Endothelial cell (in vitro differentiated cells): ENCODE data around the gene ADAMTS2. TPM values are rescaled to one million over a fixed set of nuclear protein-coding genes. Genes with fewer than 3 reads are reported as not detected.

Source experiments
- DNase-seq: peaks from one replicate; pipeline ENCODE4 v3.0.0; 2021; ENCODE audit warnings: low spot score
- H3K27ac Mint-ChIP-seq: one replicate; pipeline ENCODE4 v1.8.0; 2021; ENCODE audit warnings: mixed read lengths, inconsistent platforms; ENCODE audit not compliant: unreplicated experiment
- H3K27me3 Mint-ChIP-seq: one replicate; pipeline ENCODE4 v1.8.0; 2021; ENCODE audit warnings: mild to moderate bottlenecking, moderate library complexity, mixed read lengths, inconsistent platforms; ENCODE audit not compliant: unreplicated experiment
- H3K36me3 Mint-ChIP-seq: one replicate; pipeline ENCODE4 v1.8.0; 2021; ENCODE audit warnings: mild to moderate bottlenecking, low read depth, mixed read lengths, inconsistent platforms; ENCODE audit not compliant: unreplicated experiment
- H3K4me1 Mint-ChIP-seq: one replicate; pipeline ENCODE4 v1.8.0; 2021; ENCODE audit warnings: mild to moderate bottlenecking, mixed read lengths, inconsistent platforms; ENCODE audit not compliant: unreplicated experiment
- H3K4me3 Mint-ChIP-seq: one replicate; pipeline ENCODE4 v1.8.0; 2021; ENCODE audit warnings: mild to moderate bottlenecking, mixed read lengths, inconsistent platforms; ENCODE audit not compliant: unreplicated experiment
- H3K9me3 Mint-ChIP-seq: one replicate; pipeline ENCODE4 v1.8.0; 2021; ENCODE audit warnings: mixed read lengths, inconsistent platforms; ENCODE audit not compliant: unreplicated experiment
- CTCF ChIP-seq: fragments of 200-600 bp; sonication (generic); IDR thresholded peaks from one replicate; pipeline ENCODE4 v1.5.0; 2021; ENCODE audit warnings: antibody characterized with exemption; ENCODE audit not compliant: unreplicated experiment
- total RNA-seq: library from RNA; stranded (reverse); fragmentation: NEBNext Ultra II Directional; extraction: Animal tissue kit (Norgen Biotek cat#: 25700); gene quantifications from one replicate; pipeline ENCODE4 v1.2.1, GENCODE V29; 2021; ENCODE audit not compliant: unreplicated experiment

Gene ADAMTS2
- total RNA-seq, 1 donor from 2014 or later = 1.5 TPM

GRCh38 chr5:179171251-179171815, 173.9 kb downstream of the ADAMTS2 start:
- H3K4me1 Mint-ChIP-seq = no peaks in the 10 kb centered on the region
- H3K27me3 Mint-ChIP-seq = peaks cover 6% of the 10 kb centered on the region
- no peaks in the 10 kb centered on the region for H3K36me3 Mint-ChIP-seq
- H3K27ac Mint-ChIP-seq = no peak overlapping the region
- no peak for DNase-seq
- TF ChIP-seq CTCF = no peak
- H3K9me3 Mint-ChIP-seq = no peaks in the 10 kb centered on the region
- no peak overlapping the region for H3K4me3 Mint-ChIP-seq

DNA sequence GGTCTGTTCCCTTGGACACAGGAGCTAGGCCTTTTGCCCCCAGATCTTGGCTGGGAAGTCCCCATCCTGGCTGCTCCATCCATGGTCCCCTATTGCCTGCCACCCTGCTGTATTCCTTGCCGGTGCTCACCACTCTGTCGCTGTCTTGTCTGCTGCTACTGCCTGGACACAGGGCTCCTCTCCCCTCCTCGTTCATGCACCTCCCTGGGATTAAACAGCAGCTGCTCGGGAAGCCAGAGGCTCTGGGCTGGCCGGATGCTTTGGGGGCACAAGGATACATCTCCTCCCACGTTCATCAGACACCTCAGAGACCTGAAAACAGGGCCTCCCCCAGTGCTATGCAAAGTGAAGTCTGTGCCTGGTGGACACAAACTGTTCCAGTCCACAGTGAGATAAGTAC, 174.7 kb downstream of the ADAMTS2 start:
- no peaks in the 10 kb centered on the region for H3K36me3 Mint-ChIP-seq
- no peak for TF ChIP-seq CTCF
- H3K4me3 Mint-ChIP-seq = no peak overlapping the region
- peaks cover 6% of the 10 kb centered on the region for H3K27me3 Mint-ChIP-seq
- no peaks in the 10 kb centered on the region for H3K4me1 Mint-ChIP-seq
- no peak for DNase-seq
- H3K9me3 Mint-ChIP-seq = no peaks in the 10 kb centered on the region
- no peak overlapping the region for H3K27ac Mint-ChIP-seq

GRCh38 chr5:179169836-179170235, 175.4 kb downstream of the ADAMTS2 start:
- Mint-ChIP-seq H3K36me3 (no peaks in the 10 kb centered on the region), H3K9me3 (no peaks in the 10 kb centered on the region), H3K27me3 (peaks cover 6% of the 10 kb centered on the region), H3K4me1 (no peaks in the 10 kb centered on the region), H3K27ac (no peak overlapping the region), H3K4me3 (no peak overlapping the region)
- no peak for TF ChIP-seq CTCF
- DNase-seq = no peak

- TF ChIP-seq CTCF = no peak
- Mint-ChIP-seq H3K27me3 (peaks cover 6% of the 10 kb centered on the region), H3K36me3 (no peaks in the 10 kb centered on the region)
These were observed 176.6 kb downstream of the ADAMTS2 start for GRCh38 chr5:179168664-179169063.

GRCh38 chr5:179167871-179168451, 177.3 kb downstream of the ADAMTS2 start:
- Mint-ChIP-seq H3K4me3 (no peak overlapping the region), H3K4me1 (no peaks in the 10 kb centered on the region), H3K27me3 (peaks cover 6% of the 10 kb centered on the region), H3K9me3 (peaks cover 4% of the 10 kb centered on the region), H3K27ac (no peak overlapping the region), H3K36me3 (no peaks in the 10 kb centered on the region)
- DNase-seq = no peak
- no peak for TF ChIP-seq CTCF

More at GRCh38 chr5:179168664-179169063, 176.6 kb downstream of the ADAMTS2 start:
- Mint-ChIP-seq H3K4me1 (no peaks in the 10 kb centered on the region), H3K9me3 (no peaks in the 10 kb centered on the region), H3K27ac (no peak overlapping the region), H3K4me3 (no peak overlapping the region)
- no peak for DNase-seq
